Neural cell (in vitro differentiated cells): ENCODE data around the gene REPIN1. TPM values are rescaled to one million over a fixed set of nuclear protein-coding genes. Genes with fewer than 3 reads are reported as not detected.
A peak's percentile ranks its signal among the peaks of the same experiment; 100 is the strongest.

ENCODE experiments used
- H2AFZ ChIP-seq: fragments of 200-600, 300-800 bp; sonication (generic), shearing (Covaris generic); 2 replicates; pipeline ENCODE4 v1.6.0; 2014; ENCODE audit warnings: low read depth, mild to moderate bottlenecking, antibody characterized with exemption, low read length, moderate library complexity
- H3F3A ChIP-seq: fragments of 200-600 bp; shearing (Covaris generic); 2 replicates; pipeline ENCODE4 v1.6.1; 2016; ENCODE audit warnings: mild to moderate bottlenecking, moderate library complexity, mixed read lengths, antibody characterized with exemption, low read length; ENCODE audit not compliant: insufficient read depth, poor library complexity, severe bottlenecking
- H3K27ac ChIP-seq: fragments of 200-600, 300-800 bp; sonication (generic), shearing (Covaris generic); 2 replicates; pipeline ENCODE4 v1.5.1; 2014; ENCODE audit warnings: mild to moderate bottlenecking, low read length, moderate library complexity
- H3K27me3 ChIP-seq: fragments of 300-800, 200-600 bp; sonication (generic), shearing (Covaris generic); 2 replicates; pipeline ENCODE4 v1.6.0; 2014; ENCODE audit warnings: mild to moderate bottlenecking, low read depth, low read length, moderate library complexity; ENCODE audit not compliant: insufficient read depth
- H3K36me3 ChIP-seq: fragments of 300-800, 200-600 bp; sonication (generic), shearing (Covaris generic); 2 replicates; pipeline ENCODE4 v1.5.1; 2014; ENCODE audit warnings: mild to moderate bottlenecking, antibody characterized with exemption, low read length, moderate library complexity; ENCODE audit not compliant: insufficient read depth
- H3K4me2 ChIP-seq: fragments of 300-800, 200-600 bp; sonication (generic), shearing (Covaris generic); 2 replicates; pipeline ENCODE4 v1.6.0; 2014; ENCODE audit warnings: mild to moderate bottlenecking, low read length
- H3K4me3 ChIP-seq: fragments of 300-800, 200-600 bp; sonication (generic), shearing (Covaris generic); 2 replicates; pipeline ENCODE4 v1.5.1; 2014; ENCODE audit warnings: mild to moderate bottlenecking, low read length, moderate library complexity
- H3K79me2 ChIP-seq: fragments of 200-600 bp; shearing (Covaris generic); replicated peaks from 2 replicates; pipeline ENCODE4 v1.6.0; 2014; ENCODE audit warnings: mild to moderate bottlenecking, low read length, moderate library complexity; ENCODE audit not compliant: insufficient read depth
- H3K9ac ChIP-seq: fragments of 300-800, 200-600 bp; sonication (generic), shearing (Covaris generic); 2 replicates; pipeline ENCODE4 v1.6.1; 2016; ENCODE audit warnings: mild to moderate bottlenecking, low read length, mixed read lengths
- H3K9me2 ChIP-seq: fragments of 200-600 bp; shearing (Covaris generic); 2 replicates; pipeline ENCODE4 v1.6.1; 2016; ENCODE audit warnings: mild to moderate bottlenecking, low read length, mixed read lengths; ENCODE audit not compliant: insufficient read depth
- H3K9me3 ChIP-seq: fragments of 200-600, 300-800 bp; sonication (generic), shearing (Covaris generic); 2 replicates; pipeline ENCODE4 v1.6.1; 2016; ENCODE audit warnings: mild to moderate bottlenecking, mixed run types, low read length, moderate library complexity, mixed read lengths
- H4K20me1 ChIP-seq: fragments of 200-600 bp; shearing (Covaris generic); 2 replicates; pipeline ENCODE4 v1.6.1; 2016; ENCODE audit warnings: mild to moderate bottlenecking, mixed run types; ENCODE audit not compliant: insufficient read depth
- CTCF ChIP-seq: fragments of 450-650 bp; IDR thresholded peaks from 2 replicates; pipeline ENCODE4 v1.5.1; 2014; ENCODE audit warnings: antibody characterized with exemption, mild to moderate bottlenecking, moderate library complexity; ENCODE audit not compliant: poor library complexity, severe bottlenecking
- EP300 ChIP-seq: fragments of 450-650 bp; conservative IDR thresholded peaks from 2 replicates; pipeline ENCODE4 v1.6.1; 2014; ENCODE audit warnings: antibody characterized with exemption, mild to moderate bottlenecking, moderate library complexity; ENCODE audit not compliant: poor library complexity, severe bottlenecking
- EZH2 ChIP-seq: fragments of 200-600, 300-800 bp; shearing (Covaris generic), sonication (generic); IDR thresholded peaks from 2 replicates; pipeline ENCODE4 v1.6.1; 2014; ENCODE audit warnings: antibody characterized with exemption, low read length, borderline replicate concordance, mild to moderate bottlenecking; ENCODE audit not compliant: insufficient read depth, poor library complexity, severe bottlenecking
- MXI1 ChIP-seq: fragments of 450-650 bp; conservative IDR thresholded peaks from 2 replicates; pipeline ENCODE4 v1.6.1; 2014; ENCODE audit warnings: antibody characterized with exemption, mild to moderate bottlenecking; ENCODE audit not compliant: poor library complexity, severe bottlenecking
- POLR2AphosphoS5 ChIP-seq: IDR thresholded peaks from 2 replicates; pipeline ENCODE4 v1.6.1; 2012
- RAD21 ChIP-seq: fragments of 450-650 bp; conservative IDR thresholded peaks from 2 replicates; pipeline ENCODE4 v1.6.1; 2014; ENCODE audit warnings: antibody characterized with exemption, mild to moderate bottlenecking, moderate library complexity
- REST ChIP-seq: IDR thresholded peaks from 2 replicates; pipeline ENCODE4 v1.6.1; 2012; ENCODE audit warnings: borderline replicate concordance
- SMC3 ChIP-seq: fragments of 450-650 bp; conservative IDR thresholded peaks from 2 replicates; pipeline ENCODE4 v1.6.1; 2014; ENCODE audit warnings: antibody characterized with exemption, mild to moderate bottlenecking, moderate library complexity; ENCODE audit not compliant: poor library complexity
- TAF1 ChIP-seq: IDR thresholded peaks from 2 replicates; pipeline ENCODE4 v1.6.1; 2012; ENCODE audit warnings: low read depth
- polyA plus RNA-seq: library from polyadenylated mRNA; depleted of rRNA; stranded (reverse); fragments of >200 nt; gene quantifications from 2 replicates; pipeline ENCODE4 v1.2.3, GENCODE V29; 2014

The REPIN1 gene
- polyA plus RNA-seq, 1 donor from 2014 or later: 95.5 TPM

- Histone ChIP-seq H3K27me3 (no peaks in the 10 kb centered on the region), H3K27ac (no peak overlapping the region), H3K4me2 (no peak overlapping the region)
These were observed 44.8 kb upstream of the REPIN1 start for GRCh38 chr7:150323682-150324372.

More at GRCh38 chr7:150323682-150324372, 44.8 kb upstream of the REPIN1 start:
- H3K36me3 ChIP-seq: no peaks in the 10 kb centered on the region
- no peaks in the 10 kb centered on the region for H3F3A ChIP-seq
- H3K9me2 ChIP-seq: no peaks in the 10 kb centered on the region
- no peaks in the 10 kb centered on the region for H3K79me2 ChIP-seq
- no peaks in the 10 kb centered on the region for H3K9me3 ChIP-seq
- H3K4me3 ChIP-seq: peak overlapping the region; percentile 56
- no peak for TF ChIP-seq POLR2AphosphoS5
- TF ChIP-seq MXI1: no peak
- TF ChIP-seq CTCF: no peak
- no peak for TF ChIP-seq RAD21
- no peak for TF ChIP-seq EZH2
- no peak for TF ChIP-seq TAF1
- no peak for TF ChIP-seq REST
- no peak for TF ChIP-seq EP300
- TF ChIP-seq SMC3: no peak
- H2AFZ ChIP-seq: no peak overlapping the region
- H3K9ac ChIP-seq: peak overlapping the region; percentile 5
- no peaks in the 10 kb centered on the region for H4K20me1 ChIP-seq
